ENCODE measurements around the gene POM121C. TPM values are rescaled to one million over a fixed set of nuclear protein-coding genes. Genes with fewer than 3 reads are reported as not detected.
"Not testable (repeated sequence)": the region's sequence is repeated elsewhere in the genome, so short reads cannot be mapped to it uniquely, and the experiment has no call there.

The POM121C gene
- total RNA-seq, 2 donors from 2014 or later = 20.4 to 39.8 TPM

GRCh38 chr7:75442465-75443111, 43.5 kb downstream of the POM121C start:
- H3K4me1 ChIP-seq (replicated peaks); intact Hi-C loops (cut with DNase I); H3K27me3 ChIP-seq (replicated peaks; ENCODE audit: insufficient read depth); DNase-seq (ENCODE audit: low spot score); H3K9me3 ChIP-seq: not testable (repeated sequence)
- peak overlapping the region; percentile 44 to 49 for H3K4me3 ChIP-seq
- TF ChIP-seq, protein P1, sequence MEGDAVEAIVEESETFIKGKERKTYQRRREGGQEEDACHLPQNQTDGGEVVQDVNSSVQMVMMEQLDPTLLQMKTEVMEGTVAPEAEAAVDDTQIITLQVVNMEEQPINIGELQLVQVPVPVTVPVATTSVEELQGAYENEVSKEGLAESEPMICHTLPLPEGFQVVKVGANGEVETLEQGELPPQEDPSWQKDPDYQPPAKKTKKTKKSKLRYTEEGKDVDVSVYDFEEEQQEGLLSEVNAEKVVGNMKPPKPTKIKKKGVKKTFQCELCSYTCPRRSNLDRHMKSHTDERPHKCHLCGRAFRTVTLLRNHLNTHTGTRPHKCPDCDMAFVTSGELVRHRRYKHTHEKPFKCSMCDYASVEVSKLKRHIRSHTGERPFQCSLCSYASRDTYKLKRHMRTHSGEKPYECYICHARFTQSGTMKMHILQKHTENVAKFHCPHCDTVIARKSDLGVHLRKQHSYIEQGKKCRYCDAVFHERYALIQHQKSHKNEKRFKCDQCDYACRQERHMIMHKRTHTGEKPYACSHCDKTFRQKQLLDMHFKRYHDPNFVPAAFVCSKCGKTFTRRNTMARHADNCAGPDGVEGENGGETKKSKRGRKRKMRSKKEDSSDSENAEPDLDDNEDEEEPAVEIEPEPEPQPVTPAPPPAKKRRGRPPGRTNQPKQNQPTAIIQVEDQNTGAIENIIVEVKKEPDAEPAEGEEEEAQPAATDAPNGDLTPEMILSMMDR (IDR thresholded peaks at IDR 0.05) = peak in 1 of 4 experiments; percentile 15
- peak; percentile 53 for TF ChIP-seq POLR2A (IDR thresholded peaks at IDR 0.05)
- peak overlapping the region; percentile 65 to 78 for H3K27ac ChIP-seq
- 0% methylated on average over 1 of the region's 76 CpGs for WGBS
- peaks cover 5 to 12% of the 10 kb centered on the region in 2 donors for H3K36me3 ChIP-seq

- Histone ChIP-seq H3K36me3 (peaks cover 5 to 16% of the 10 kb centered on the region in 2 donors), H3K27ac (peak overlapping the region in 1 of 2 donors; percentile 65), H3K4me3 (peak overlapping the region; percentile 44 to 49)
- DNase-seq (ENCODE audit: low spot score); H3K9me3 ChIP-seq; intact Hi-C loops (cut with DNase I); H3K4me1 ChIP-seq (replicated peaks); H3K27me3 ChIP-seq (replicated peaks; ENCODE audit: insufficient read depth): not testable (repeated sequence)
- 0% methylated on average over 7 of the region's 37 CpGs for WGBS
Measured at GRCh38 chr7:75442101-75442464, 44.0 kb downstream of the POM121C start.

GRCh38 chr7:75439000-75439399, 47.1 kb downstream of the POM121C start:
- H3K4me1 ChIP-seq (replicated peaks); DNase-seq (ENCODE audit: low spot score); H3K4me3 ChIP-seq; H3K9me3 ChIP-seq; H3K27me3 ChIP-seq (replicated peaks; ENCODE audit: insufficient read depth); H3K27ac ChIP-seq; intact Hi-C loops (cut with DNase I): not testable (repeated sequence)
- peaks cover 5 to 23% of the 10 kb centered on the region in 2 donors for H3K36me3 ChIP-seq
- WGBS = 95% methylated on average over 4 of the region's 4 CpGs

GRCh38 chr7:75423481-75423880, 62.6 kb downstream of the POM121C start:
- H3K27me3 ChIP-seq (replicated peaks; ENCODE audit: insufficient read depth); DNase-seq (ENCODE audit: low spot score); H3K36me3 ChIP-seq; H3K27ac ChIP-seq; H3K4me3 ChIP-seq; H3K4me1 ChIP-seq (replicated peaks); intact Hi-C loops (cut with DNase I); H3K9me3 ChIP-seq: not testable (repeated sequence)
- 91% methylated on average over 13 of the region's 15 CpGs for WGBS

DNA sequence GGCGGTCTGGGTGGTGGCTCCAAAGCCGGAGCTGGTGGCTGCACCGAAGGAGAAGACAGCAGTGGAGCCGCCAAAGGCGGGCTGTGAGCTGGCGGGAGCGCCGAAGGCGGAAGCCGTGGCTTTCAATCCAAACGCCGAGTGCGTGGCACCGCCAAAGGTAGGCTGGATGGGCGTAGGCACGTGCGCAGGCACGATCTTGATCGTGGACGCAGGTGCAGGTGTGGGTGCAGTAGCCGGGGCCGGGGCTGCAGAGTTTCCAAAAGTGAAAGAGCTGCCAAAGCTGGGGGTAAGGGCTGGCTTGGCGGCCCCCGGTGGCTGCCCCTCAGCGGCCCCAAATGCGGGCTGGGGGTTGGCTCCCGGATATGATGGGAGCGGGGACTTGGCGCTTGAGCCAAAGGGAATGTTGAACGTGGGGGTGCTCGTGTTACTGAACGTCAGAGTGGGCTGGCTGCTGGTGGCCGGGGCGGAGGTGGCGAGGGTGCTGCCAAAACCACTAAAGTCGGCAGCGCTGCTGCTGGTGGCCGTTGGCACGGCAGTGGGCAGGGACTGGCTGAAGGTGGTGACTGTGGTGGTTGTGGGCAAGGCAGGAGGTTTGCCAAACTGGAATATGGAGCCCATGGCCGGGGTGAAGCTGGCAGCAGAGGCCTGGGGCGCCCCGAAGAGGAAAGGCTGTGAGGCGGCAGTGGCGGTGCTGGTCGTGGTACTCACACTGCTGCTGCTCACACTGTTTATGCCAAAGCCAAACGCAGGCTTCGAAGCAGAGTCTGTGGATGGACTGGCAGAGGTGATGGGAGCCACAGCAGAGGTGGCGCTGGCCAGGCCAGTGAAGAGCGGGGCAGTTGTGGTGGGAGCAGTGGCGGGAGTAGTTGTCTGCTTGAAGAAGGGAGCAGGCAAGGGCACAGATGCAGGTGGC, 64.0 kb downstream of the POM121C start:
- H3K36me3 ChIP-seq; H3K4me1 ChIP-seq (replicated peaks); H3K27me3 ChIP-seq (replicated peaks; ENCODE audit: insufficient read depth); H3K4me3 ChIP-seq; DNase-seq (ENCODE audit: low spot score); H3K9me3 ChIP-seq; intact Hi-C loops (cut with DNase I); H3K27ac ChIP-seq: not testable (repeated sequence)
- WGBS = 90% methylated on average over 34 of the region's 50 CpGs

DNA sequence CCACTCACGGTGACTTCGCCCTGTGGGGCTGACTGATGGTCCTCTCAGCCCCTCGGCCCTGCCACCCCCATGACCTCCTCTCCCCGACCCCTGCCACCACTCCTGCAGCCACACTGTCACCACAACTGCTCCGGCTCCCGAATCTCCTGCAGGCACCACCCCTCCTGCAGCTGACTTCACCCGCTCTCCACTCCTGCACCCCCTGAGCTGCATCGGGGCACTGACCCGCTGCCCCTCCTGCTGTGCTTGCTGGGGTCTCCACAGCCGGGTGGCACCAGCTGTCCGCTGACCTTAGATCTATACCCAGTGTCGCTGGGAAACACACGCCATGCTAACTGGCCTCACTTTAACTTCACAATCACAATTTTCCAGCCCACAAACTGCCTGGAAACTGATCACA, 65.9 kb downstream of the POM121C start:
- H3K36me3 ChIP-seq; DNase-seq (ENCODE audit: low spot score); intact Hi-C loops (cut with DNase I); H3K27me3 ChIP-seq (replicated peaks; ENCODE audit: insufficient read depth); H3K4me3 ChIP-seq; H3K9me3 ChIP-seq; H3K4me1 ChIP-seq (replicated peaks); H3K27ac ChIP-seq: not testable (repeated sequence)
- WGBS = 95% methylated on average over 10 of the region's 13 CpGs

- intact Hi-C loops (cut with DNase I); H3K36me3 ChIP-seq; H3K27ac ChIP-seq; H3K4me1 ChIP-seq (replicated peaks); H3K4me3 ChIP-seq; H3K9me3 ChIP-seq; H3K27me3 ChIP-seq (replicated peaks; ENCODE audit: insufficient read depth); DNase-seq (ENCODE audit: low spot score): not testable (repeated sequence)
- 58% methylated on average over 9 of the region's 13 CpGs for WGBS
Measured at GRCh38 chr7:75419693-75420092, 66.4 kb downstream of the POM121C start.

- WGBS = 90% methylated on average over 6 of the region's 13 CpGs
- not testable (repeated sequence) for H3K36me3 ChIP-seq
Measured at GRCh38 chr7:75419210-75419609, 66.9 kb downstream of the POM121C start.

More at GRCh38 chr7:75419210-75419609, 66.9 kb downstream of the POM121C start:
- H3K27ac ChIP-seq; H3K27me3 ChIP-seq (replicated peaks; ENCODE audit: insufficient read depth); intact Hi-C loops (cut with DNase I); H3K4me3 ChIP-seq; H3K4me1 ChIP-seq (replicated peaks); H3K9me3 ChIP-seq; DNase-seq (ENCODE audit: low spot score): not testable (repeated sequence)

Data from prostate gland (tissue), 2 donors.